HPDE6-E6E7 (cell line): ENCODE results near the gene BHLHA9.

Source experiments
- DNase-seq: peaks from one replicate; pipeline ENCODE4 v3.0.0; 2011; ENCODE audit warnings: missing footprints; ENCODE audit errors: extremely low spot score

Gene BHLHA9

DNA sequence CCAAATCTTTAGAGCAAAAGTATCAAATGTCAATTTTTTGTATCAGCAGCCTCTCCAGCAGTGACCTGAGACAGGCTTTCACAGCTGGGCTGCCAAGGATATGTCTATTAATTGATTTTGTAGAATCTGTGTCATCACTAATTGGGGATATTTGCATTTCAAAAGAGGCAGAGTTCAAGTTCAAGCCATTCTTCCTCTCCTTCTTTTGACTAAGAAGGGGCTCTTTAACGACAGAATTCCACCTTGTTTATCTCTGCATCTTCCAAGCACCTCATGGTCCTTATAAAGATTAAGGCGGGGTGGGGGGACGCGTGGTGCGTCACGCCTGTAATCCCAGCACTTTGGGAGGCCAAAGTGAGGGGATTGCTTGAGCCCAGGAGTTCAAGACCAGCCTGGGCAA, 15.2 kb upstream of the BHLHA9 start:
- no peak for DNase-seq

DNA sequence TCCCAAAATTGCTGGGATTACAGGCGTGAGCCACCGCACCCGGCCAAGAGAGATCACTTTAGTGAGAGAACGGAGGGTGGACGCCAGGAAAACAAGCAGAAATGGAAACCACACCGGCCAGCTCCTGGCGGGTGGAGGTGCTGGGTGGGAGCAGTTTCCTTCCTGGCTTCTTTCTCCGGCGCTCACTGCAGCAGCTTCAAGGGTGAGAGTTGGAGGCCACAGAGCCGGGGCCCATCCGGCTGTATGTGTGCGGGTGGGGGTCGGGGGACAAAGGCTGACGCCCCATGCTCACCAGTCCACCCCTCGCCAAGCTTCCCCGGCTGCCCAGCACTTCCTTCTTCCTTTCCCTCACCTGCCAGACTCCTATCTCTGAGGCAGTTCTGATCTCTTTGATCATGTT, 13.5 kb upstream of the BHLHA9 start:
- no peak for DNase-seq

DNA sequence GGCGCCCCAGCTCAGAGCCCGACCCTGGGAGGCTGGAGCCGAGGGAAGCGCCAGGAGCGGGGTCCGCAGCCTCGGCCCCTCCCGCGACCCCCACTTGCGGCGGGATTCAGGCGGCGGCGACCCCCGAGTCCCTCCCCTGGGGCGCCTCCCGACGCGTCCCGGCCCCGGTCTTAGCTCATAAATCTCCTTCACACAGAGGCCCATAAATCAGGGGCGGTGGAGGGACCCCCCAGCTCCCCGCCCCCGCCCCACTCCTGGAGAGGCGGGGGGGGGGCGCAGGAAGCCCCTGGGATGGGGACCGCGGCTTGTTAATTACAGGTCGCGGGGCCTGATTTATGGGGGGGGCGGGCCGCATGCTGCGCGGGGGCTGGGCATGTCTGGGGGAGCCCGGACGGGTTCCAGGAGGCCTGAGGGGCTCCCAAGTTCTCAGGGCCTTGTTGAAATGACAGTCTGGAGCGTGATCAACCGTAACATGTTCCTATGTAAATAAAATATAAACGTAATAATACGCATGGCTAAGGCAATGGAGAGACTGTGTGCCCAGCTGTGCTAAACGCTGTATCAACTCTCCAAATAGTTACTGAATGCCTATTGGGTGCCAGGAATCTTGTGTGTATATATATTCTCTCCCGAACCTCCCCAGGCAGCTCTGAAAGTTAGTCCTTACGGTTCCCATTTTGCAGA, 10.0 kb upstream of the BHLHA9 start:
- no peak for DNase-seq

DNA sequence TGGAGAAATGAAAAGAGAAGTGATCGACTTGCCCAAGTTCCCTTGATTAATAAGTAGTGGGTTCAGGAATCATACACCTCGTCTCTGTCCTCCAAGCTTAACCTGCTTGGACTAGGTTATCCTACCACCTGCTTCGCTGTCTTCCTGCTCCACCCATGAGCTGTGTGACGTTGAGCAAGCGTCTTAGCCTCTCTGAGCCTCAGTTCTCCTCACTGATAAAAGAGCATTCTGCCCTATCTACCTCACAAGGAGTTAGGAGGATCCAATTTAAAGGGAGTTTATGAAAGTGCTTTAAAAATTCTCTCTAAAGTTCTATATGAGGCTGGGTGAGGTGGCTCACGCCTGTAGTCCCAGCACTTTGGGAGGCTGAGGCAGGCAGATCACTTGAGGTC, 9.5 kb upstream of the BHLHA9 start:
- DNase-seq = no peak

DNA sequence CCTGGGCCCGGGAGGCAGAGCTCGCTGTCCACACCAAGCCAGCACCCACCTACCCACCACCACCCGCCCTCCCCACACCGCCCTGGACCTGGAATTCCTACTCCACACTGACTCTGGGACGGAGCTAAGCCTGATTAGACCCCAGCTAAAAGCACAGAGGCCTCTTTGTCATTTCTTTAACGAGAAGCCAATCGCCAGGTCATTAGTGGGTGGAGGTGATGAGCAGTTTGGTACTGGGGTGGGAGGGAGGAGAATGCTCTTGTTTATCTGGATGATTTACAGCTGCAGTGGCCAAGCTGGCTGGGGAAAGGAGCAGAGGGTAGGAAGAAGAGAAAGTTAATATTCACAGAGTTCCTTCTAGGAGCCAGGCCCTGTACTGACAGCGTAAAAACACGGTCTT, 6.0 kb upstream of the BHLHA9 start:
- no peak for DNase-seq

DNA sequence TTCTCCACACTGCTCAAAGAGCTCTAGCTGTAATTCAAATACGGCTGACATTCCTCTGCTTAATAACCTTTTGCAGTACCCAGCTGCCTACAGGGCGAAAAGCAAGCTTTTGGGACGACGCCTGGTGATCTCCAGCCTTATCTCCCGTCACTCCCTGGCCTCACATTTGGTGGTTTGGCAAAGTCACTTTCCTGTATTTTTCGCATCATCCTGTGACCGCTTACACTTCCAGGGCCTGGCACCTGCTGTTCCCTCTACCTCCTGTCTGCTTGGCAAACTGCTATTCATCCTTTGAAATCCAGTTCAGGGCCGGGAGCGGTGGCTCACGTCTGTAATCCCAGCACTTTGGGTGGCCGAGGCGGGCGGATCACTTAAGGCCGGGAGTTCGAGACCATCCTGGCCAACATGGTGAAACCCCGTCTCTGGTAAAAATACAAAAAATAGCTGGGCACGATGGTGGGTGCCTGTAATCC, 2.7 kb upstream of the BHLHA9 start:
- DNase-seq = no peak

DNA sequence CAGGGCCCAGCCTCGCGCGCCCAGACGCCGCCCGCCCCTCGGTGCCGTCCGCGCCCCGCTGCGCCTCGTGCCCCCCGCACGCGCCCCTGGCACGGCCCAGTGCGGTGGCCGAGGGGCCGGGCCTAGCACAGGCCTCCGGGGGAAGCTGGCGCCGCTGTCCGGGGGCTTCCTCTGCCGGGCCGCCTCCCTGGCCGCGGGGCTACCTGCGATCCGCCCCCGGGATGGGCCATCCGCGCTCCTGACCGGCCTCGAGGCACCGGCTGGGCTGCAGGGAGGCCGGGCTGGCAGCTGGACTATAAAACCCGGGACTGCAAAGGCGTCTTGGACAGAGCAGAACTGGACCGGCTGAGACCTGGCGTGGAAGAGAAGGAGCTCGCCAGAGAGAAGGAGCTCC, 783 bp downstream of the BHLHA9 start:
- DNase-seq = no peak

DNA sequence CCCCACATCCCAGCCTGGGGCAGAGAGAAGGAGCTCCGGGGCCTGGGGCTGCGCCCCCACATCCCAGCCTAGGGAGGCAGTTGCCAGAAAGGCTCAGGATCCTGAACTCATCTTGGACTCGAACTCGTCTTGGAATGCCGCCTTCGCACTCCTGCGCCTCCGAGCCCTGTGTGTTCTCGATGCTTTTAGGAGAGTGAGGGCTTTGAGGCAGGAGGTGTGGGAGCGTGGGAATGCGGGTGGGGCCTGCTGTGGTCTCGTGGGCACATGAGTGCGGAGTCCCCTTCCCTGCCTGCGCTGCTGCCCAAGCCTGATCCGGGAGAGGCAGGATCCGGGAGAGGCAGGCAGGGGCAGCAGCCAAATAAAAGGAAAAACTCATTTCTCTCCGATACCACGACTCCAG, 1.2 kb downstream of the BHLHA9 start:
- no peak for DNase-seq

DNA sequence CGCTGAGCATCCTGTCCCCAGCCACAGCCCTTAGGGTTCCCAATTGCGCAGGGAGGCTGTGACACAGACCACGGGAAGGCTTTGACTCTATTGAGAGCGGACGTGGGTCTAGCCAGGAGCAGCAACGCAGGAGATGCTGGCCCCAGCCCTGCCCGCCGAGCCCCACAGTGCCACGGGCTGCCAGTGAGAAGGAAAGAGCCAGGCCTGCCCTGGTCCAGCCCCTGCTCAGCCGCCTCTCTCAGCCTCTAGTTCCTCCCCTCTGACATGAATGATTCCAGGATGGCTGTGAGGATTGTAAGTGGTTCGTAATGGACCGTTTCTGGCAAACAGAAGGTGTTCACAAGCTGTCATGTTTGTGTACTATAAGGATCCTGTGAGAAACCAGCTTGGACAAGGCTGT, 2.5 kb downstream of the BHLHA9 start:
- DNase-seq = no peak

DNA sequence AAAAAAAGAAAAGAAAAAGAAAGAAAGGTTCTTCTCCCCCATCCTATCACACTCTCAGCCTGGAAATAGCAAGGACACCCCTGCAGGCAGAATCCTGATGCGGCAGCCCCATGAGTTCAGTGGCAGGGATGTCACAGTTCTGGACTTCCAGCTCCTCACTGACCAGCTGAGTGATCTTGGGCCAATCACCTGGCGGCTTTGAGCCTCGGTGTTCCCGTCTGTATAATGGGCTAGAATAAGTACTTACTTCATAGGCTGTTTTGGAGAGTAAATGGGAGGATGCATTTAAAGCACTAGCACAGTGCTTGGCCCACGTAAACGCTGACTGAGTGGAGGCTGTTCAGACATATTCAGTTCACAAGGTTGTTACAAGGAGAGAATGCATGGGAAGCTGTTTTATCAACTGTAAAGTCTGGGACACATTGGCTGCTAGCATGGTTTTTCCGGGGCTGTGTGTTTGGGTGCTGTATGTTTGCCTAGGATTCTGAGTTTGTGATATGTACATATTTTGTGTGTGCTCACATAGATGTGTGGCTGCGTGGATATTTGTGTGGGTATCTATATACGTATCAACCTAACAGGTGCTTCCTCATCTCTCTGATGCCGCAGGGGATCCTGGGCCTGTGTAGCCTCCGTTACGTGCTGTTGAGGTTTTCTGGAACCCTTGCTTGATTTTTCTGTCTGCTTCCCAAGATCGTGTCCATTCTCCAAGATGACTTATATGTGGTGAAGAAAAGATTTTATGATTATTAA, 3.4 kb downstream of the BHLHA9 start:
- no peak for DNase-seq

DNA sequence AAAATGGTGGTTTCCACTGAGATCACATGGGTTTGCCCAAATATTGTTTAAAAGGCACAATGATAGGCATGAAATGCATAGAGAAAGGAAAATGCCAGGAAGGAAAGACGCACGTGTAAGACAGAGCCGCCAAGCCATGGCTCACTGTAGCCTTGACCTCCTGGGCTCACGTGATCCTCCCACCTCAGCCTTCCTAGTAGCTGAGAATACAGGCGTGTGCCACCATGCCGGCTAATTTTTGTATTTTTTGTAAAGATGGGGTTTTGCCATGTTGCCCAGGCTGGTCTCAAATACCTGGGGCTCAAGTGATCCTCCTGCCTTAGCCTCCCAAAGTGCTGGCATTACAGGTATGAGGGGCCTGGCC, 4.0 kb downstream of the BHLHA9 start:
- no peak for DNase-seq

DNA sequence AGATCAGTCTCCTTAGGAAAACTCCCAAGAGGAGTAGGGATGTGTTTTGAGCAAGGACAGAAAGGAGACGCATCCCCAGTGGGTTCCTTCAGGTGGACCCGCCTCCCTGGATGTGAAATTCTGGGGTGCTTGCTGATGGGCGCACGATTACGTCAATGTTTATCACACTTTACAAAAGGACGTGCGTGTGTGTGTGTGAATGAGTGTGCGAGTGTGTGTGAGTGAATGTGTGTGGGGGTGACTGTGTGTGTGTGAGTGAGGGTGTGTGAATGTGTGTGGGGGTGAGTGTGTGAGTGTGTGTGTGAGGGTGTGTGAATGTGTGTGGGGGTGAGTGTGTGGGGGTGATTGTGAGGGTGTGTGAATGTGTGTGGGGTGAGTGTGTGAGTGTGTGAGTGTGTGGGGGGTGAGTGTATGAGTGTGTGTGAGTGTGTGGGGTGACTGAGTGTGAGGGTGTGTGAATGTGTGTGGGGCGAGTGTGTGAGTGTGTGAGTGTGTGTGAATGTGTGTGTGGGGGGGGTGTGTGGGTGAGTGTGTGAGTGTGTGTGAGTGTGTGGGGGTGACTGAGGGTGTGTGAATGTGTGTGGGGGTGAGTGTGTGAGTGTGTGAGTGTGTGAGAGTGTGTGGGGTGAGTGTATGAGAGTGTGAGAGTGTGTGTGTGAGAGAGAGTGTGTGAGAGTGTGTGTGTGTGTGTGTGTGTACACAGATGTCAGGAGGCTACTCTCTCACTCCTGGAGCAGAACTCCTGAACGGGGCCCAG, 5.1 kb downstream of the BHLHA9 start:
- DNase-seq = no peak

DNA sequence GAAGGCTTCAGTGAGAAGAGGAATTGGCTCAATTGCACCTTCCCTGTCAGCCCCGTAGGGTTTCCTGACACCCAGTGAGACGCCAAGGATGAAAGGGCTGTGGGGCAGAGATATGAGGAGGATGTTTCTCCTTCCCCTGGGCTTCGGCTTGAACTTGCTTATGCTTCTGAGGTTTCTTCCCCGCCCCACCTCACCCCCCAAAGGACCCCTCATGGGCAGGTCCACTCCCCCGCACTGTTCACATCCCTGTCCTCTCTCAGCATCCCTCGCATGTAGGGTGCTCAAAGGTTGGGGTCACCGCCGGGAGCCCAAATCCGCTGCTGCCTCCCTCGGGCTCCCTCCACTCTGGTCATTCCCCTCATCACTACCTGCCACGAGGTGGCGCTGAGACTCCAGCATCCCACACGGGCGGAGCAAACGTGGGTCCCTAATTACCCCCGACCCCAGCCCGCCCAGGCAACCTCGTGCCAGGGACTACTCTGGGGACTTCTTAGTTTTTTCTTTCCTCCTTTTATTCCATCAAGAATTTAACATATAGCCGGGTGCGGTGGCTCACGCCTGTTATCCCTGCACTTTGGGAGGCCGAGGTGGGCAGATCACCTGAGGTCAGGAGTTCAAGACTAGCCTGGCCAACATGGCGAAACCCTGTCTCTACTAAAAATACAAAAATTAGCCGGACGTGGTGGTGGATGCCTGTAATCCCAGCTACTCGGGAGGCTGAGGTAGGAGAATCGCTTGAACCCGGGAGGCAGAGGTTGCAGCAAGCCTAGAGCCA, 5.9 kb downstream of the BHLHA9 start:
- DNase-seq = no peak

DNA sequence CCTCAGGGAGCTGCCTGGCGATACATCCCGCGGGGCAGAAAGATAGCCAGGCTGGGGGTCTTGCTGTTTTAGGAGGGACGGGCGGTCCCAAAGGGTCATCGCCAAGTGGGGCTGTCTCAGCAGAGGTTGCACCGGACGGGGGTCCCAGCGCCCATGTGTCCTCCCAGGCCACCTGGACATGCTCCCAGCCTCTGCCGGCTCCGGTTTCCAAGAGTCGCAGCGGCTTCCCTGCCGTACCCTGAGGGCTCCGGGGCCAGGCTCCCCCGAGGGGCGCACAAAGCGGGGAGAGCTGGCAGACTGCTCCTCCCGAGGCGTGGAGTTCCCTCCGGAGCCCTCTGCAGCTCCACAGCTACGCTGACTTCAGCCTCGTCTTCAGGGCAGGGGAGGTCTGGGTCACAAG, 10.4 kb downstream of the BHLHA9 start:
- no peak for DNase-seq

DNA sequence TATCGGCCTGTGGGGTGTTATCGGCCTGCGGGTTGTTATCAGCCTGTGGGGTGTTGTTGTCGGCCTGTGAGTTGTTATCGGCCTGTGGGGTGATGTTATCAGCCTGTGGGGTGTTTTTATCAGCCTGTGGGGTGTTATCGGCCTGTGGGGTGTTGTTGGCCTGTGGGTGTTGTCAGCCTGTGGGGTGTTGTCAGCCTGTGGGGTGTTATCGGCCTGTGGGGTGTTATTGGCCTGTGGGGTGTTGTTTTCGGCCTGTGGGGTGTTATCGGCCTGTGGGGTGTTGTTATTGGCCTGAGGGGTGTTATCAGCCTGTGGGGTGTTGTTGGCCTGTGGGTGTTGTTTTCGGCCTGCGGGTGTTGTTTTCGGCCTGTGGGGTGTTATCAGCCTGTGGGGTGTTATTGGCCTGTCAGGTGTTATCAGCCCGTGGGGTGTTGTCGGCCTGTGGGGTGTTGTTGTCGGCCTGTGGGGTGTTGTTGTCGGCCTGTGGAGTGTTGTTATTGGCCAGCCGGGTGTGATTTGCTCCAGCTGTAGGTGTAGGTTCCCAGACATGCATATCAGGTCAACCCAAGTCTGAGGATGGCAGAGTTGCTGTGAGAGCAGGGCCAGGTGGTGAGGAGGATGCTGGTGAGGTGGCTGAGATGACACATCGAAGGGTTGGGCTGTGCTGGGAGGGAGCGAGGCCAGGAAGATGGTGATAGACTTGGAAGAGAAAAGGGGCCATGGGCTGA, 16.3 kb downstream of the BHLHA9 start:
- no peak for DNase-seq

DNA sequence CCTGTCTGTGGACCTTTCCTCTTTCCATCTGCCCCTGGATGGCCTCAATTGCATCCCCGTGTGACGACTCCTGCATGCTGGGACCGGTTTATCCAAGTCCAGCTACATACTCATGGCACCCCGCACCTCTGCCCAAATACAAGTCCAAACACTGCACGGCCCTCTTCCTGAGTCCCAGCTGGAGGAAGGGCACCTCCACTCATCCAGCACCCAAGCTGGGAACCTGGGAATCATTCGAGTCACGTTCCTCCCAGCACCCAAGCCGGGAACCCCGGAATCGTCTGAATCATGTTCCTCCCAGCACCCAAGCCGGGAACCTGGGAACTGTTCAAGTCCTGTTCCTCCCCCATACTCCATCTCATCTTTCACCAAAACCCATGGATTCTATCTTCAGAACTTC, 19.5 kb downstream of the BHLHA9 start:
- DNase-seq = no peak

DNA sequence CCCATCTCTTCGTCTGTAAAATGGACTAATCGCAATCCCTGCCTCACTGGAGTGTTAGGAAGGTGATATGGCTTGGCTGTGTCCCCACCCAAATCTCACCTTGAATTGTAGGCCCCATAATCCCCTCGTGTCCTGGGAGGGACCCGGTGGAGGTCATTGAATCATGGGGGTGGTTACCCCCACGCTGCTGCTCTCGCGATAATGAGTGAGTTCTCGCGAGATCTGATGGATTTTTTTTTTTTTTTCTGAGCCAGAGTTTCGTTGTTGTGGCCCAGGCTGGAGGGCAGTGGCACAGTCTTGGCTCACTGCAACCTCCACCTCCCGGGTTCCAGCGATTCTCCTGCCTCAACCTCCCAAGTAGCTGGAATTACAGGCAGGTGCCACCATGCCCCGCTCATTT, 20.4 kb downstream of the BHLHA9 start:
- DNase-seq = no peak

DNA sequence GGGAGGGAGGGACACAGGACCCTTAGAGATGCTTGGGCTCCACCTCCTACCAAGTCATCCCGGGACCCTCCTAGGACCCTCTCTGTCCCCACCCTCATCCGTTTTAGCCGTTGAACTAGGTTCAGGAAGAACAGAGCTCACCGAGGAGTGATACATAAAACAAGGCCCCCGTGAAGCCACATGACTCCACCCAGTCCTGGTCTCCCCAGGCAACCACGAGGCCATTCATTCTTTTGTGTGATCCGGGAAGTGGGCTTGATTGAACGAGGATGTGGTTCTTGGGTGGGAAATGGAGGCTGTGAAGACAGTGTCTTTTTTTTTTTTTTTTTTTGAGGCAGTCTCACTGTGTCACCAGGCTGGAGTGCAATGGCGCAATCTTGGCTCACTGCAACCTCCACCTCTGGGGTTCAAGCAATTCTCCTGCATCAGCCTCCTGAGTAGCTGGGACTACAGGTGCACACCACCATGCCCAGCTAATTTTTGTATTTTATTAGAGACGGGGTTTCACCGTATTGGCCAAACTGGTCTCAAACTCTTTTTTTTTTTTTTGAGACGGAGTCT, 24.0 kb downstream of the BHLHA9 start:
- no peak for DNase-seq

DNA sequence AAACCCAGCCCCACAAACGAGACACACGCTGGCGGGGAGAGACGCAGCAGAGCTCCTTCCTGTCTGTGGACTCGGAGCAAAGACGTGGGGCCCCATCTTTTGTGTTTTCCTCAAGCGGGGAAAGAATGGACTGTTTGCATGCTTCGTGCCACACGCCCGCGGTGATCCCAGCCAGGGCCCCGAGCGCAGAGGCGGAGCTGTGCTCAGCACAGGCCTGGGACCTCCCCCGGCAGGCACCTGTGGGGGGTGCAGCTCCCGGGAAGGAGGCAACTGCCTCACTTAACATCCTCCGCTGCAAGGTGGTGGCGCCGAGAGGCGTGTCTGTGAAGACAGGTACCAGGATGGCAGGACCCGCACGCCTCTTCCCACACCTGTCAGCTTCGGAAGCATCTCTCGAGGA, 28.4 kb downstream of the BHLHA9 start:
- DNase-seq = no peak

DNA sequence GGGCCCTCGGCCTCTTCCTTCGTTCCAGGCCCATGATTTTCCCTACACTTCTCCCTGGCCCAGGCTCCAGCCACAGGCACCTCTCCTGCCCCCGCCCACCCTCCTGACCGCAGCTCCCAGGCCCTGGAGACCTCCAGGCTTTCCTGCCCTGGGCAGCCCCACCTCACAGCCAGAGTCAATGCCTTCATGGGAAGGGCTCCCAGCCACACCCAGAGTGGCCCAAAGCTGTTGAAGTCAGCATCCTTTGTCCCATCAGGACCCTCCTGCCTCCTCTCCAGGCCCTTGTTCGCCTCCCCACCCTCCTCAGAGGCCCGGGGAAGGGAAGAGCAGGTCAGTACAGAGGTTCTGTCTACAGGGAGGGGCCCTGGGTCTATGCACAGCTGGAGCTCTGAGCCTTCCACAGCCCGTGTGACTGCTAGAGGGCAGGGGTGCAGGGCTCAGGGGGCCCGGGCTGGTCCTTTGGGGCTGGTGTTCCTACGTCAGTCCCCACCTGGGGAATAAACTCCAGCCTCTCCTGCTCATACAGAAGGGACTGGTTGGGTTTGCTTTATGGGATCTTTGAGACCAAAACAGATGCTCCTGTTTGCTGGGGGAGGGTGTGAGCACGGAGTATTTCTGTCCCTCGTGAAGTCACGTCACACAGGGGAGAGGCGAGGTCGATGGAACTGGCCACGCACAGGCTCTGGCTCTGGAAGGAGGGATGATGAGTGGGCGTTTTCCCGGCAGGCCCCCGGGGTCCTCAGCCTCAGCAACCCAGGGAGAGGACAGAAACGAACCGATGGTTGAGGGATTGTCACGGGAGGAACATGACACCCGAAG, 29.5 kb downstream of the BHLHA9 start:
- no peak for DNase-seq
